Gastrocnemius medialis (tissue), 4 donors: ENCODE data around the gene TCP1.

ENCODE experiments used
- CTCF ChIP-seq, 5 experiments: fragments of 450-650 bp in 3 of 5; fragments of 200-600 bp in 2 of 5; sonication (generic) in 2 of 5; IDR thresholded peaks in 4 of 5; conservative IDR thresholded peaks in 1 of 5; 1 replicate in 4 of 5; 2 replicates in 1 of 5; pipeline ENCODE4 v1.5.1; 2016 to 2019; ENCODE audit warnings: antibody characterized with exemption in 5 of 5, mild to moderate bottlenecking in 3 of 5, moderate library complexity in 3 of 5
- POLR2A ChIP-seq, 2 donors: fragments of 450-650 bp; IDR thresholded peaks; one replicate each; pipeline ENCODE4 v1.6.1; 2017; ENCODE audit warnings: antibody characterized with exemption in 2 of 2, mild to moderate bottlenecking in 2 of 2, moderate library complexity in 2 of 2

GRCh38 chr6:159826004-159826403 lies 36.6 kb upstream of the TCP1 start:
- no peak for TF ChIP-seq CTCF (IDR thresholded peaks at IDR 0.05 in 4 of 5, conservative IDR thresholded peaks at IDR 0.05 in 1 of 5)
- TF ChIP-seq POLR2A (IDR thresholded peaks at IDR 0.05), result no peak
